Suprapubic skin (tissue), 3 donors: ENCODE measurements around the gene LRP1B.

Experiments
- CTCF ChIP-seq, 2 donors: fragments of 200-600 bp in 1 of 2; fragments of 450-650 bp in 1 of 2; sonication (generic) in 1 of 2; IDR thresholded peaks; one replicate each; pipeline ENCODE4 v1.5.1; 2016 to 2019; ENCODE audit warnings: antibody characterized with exemption in 2 of 2, mild to moderate bottlenecking in 1 of 2, moderate library complexity in 1 of 2
- POLR2A ChIP-seq, 2 donors: fragments of 450-650 bp; IDR thresholded peaks; one replicate each; pipeline ENCODE4 v1.6.1; 2017; ENCODE audit warnings: antibody characterized with exemption in 2 of 2, mild to moderate bottlenecking in 2 of 2, moderate library complexity in 2 of 2

- no peak for TF ChIP-seq CTCF (IDR thresholded peaks at IDR 0.05)
- no peak for TF ChIP-seq POLR2A (IDR thresholded peaks at IDR 0.05)
These were observed 1665.5 kb downstream of the LRP1B start for GRCh38 chr2:140465301-140465700.
